Measurements from ENCODE around the gene ERO1B.
"Not testable (repeated sequence)": the region's sequence is repeated elsewhere in the genome, so short reads cannot be mapped to it uniquely, and the experiment has no call there.

ERO1B gene

GRCh38 chr1:236247286-236247685, 34.5 kb downstream of the ERO1B start:
- no peak for DNase-seq

DNA sequence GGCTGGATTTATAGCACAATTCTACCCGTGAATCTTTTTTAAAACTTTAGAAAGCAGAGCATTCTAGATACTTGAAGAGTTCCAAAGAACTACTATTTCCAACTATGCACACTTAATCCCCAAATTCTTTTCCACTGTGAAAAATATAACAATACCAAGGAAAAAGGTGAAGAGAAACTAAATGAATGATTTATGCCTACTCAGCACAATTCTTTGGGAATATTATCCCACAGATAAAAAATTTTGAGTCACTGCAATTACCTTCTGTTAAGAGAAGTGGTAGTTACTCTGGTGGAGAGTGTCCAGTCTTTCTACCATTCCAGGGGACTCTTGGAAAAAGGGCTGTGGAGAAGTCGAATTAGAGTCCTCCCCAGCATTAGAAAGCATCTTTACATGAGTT, 39.2 kb downstream of the ERO1B start:
- no peak for DNase-seq

- DNase-seq, result no peak
These were observed 41.1 kb downstream of the ERO1B start for GRCh38 chr1:236240675-236241074.

- no peak for DNase-seq
These were observed 42.6 kb downstream of the ERO1B start for GRCh38 chr1:236239092-236239585.

GRCh38 chr1:236235116-236235515, 46.6 kb downstream of the ERO1B start:
- no peak for DNase-seq

GRCh38 chr1:236228411-236228810, 53.3 kb downstream of the ERO1B start:
- no peak for DNase-seq

GRCh38 chr1:236222632-236223031, 59.1 kb downstream of the ERO1B start:
- DNase-seq, result no peak

GRCh38 chr1:236220473-236220872, 61.3 kb downstream of the ERO1B start:
- no peak for DNase-seq

DNA sequence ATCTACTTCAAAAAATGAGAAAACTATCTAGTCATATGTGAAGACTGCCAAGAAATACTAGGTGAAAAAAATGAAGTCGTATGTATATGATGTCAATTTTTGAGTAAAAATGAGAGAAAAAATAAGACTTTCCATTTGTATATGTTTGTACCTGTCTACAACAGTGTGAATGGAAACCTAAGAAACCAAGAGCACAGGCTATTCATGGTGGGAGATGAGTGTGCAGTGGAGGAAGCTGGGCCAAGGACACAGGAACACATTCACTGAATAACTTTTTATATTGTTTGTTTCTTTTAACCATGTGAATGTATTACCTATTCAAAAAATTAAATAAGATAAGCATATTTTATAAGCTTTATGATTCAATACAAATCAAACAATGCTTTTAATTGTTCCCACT, 67.0 kb downstream of the ERO1B start:
- DNase-seq, result no peak

DNA sequence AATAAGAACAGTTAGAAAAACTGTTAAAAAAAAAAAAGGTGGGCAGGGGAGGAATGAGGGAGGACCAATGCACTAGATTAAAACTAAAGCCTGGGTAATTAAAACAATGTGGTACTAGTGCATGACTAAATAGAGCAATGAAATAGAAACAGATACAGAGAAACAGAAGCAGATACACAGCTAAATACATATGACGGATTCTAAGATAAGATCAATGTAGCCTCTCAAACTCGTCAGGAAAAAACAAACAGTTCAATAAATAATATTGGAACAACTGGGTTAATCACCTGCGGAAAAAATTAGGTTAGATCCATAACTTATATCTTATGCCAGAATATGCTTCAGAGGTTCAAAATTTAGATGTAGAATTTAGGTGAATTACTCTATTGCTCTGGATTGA, 68.2 kb downstream of the ERO1B start:
- DNase-seq, result no peak

DNA sequence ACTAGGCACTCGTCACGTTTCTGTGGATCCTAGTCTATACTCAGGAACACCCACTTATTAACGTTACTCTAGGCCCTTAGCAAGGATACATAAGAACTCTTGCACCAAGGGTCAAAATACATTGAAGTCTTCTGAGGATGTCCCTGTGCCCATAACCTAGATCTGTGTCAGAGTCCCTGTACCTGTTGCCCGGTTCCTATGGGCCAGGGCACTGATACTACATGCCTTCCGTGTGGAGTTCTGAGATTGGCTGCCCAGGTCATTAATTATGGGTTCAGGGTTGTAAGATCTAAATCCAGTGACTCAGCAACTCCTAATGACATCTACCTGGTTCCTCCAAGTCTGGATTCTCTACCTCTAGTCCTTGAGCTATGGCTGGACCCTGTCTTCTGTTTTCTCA, 69.9 kb downstream of the ERO1B start:
- no peak for DNase-seq

GRCh38 chr1:236209713-236210112, 72.0 kb downstream of the ERO1B start:
- DNase-seq, result no peak

DNA sequence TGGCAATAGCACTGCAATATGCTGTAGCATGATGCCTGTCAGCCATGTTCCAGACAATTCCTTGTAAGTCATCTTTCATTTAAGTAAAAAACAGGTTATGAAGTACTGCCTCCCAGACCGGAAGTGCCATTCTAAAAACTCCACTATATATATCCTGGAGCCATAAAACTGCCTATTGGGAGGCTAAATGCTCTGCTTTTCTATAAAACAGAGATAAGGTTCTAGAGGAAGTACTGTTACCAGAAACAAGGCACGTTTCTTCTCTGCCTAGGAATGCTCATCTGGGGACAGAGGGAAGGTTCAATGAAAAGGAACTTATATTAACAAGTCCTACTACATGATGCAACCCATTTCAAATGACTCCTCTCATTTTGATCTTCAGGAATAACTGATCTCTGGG, 72.6 kb downstream of the ERO1B start:
- no peak for DNase-seq

GRCh38 chr1:236207569-236207968, 74.2 kb downstream of the ERO1B start:
- DNase-seq, result no peak

DNA sequence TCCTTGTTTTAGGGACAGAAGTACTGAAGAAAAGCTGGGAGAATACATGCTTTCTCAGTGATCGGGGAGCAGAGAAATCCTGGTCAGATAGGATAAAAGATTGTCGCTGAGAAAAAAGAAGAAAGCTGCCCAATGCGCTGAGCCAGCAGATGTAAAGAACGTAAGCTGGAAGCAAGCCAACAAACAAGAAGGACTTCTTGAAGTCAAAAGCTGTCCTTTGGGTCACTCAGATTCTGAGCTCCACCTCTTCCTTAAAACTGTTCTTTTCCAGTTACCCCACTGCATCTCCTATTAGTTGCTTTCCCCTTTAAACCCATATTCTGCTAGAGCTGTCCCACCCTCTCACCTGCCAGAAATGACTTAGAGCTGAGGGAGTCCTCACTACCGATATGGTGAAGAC, 74.6 kb downstream of the ERO1B start:
- DNase-seq, result peak; percentile 0

DNA sequence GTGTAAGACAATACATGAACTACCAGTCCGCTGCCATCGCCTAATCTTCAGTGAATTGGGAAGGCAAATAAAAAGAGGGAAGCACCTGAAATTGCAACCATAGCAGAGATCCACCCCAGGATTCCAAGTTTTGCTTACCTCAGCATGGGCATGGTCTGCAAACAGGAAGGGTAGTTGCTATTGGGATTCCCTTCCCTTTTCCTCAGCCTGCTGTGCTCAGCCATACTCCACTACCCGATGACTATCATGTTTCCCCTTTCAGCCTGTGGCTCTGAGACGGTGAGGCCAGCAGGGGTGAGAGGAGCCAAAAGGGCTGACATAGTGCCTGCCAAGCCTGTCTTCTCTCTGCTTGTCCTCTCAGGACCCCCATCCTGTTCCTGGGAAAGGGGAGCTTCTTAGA, 75.2 kb downstream of the ERO1B start:
- peak; percentile 30 for DNase-seq

DNA sequence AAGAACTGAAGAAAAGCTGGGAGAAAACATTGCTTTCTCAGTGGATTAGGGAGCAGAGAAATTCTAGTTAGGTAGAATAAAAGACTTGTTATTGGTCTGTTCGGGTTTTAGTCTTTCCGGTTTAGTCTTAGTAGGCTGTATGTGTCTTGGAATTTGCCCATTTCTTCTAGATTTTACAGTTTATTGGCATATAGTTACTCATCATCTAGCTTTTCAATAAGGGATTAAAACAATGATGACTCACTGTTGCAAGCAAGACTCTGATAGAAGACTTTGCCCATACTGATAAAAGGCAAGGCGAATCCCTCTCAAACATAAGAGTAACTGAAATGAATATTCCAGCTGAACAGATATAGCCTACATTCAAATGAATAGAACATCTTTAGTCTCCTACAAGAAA, 77.1 kb downstream of the ERO1B start:
- DNase-seq, result no peak

DNA sequence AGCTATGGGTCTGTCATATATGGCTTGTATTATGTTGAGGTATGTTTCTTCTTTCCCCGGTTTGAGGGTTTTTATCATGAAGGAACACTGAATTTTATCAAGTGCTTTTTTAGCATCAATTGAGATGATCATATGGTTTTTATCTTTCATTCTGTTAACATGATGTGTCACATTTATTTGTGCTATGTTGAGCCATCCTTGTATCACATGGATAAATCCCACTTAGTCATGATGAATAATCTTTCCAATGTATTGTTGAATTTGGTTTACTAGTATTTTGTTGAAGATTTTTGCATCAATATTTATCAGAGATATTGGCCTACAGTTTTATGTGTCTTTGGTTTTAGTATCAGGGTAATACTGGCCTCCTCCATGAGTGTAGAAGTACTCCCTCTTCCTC, 77.7 kb downstream of the ERO1B start:
- no peak for DNase-seq

- no peak for DNase-seq
These were observed 80.0 kb downstream of the ERO1B start for GRCh38 chr1:236201786-236202185.

GRCh38 chr1:236200925-236201324, 80.8 kb downstream of the ERO1B start:
- no peak for DNase-seq

DNA sequence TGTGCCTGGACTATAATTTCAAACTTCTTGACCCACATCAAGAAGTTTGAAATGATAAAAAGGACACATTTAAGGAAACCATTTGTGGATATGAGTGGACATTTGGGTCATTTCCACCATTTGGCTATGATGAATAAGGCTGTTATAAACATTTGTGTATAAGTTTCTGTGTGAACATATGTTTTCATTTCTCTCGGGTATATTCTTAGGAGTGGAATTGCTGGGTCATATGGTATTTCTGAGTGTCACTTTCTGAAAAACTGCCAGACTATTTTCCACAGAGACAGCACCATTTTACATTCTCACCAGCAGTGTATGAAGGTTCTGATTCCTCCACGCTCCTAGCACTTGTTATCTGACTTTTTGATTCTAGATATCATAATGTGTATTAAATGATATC, 88.6 kb downstream of the ERO1B start:
- DNase-seq, result no peak

DNA sequence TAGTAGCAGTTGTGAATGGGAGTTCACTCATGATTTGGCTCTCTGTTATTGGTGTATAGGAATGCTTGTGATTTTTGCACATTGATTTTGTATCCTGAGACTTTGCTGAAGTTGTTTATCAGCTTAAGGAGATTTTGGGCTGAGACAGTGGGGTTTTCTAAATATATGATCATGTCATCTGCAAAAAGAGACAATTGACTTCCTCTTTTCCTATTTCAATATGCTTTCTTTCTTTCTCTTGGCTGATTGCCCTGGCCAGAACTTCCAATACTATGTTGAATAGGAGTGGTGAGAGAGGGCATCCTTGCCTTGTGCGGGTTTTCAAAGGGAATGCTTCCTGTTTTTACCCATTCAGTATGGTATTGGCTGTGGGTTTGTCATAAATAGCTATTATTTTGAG, 93.7 kb downstream of the ERO1B start:
- not testable (repeated sequence) for DNase-seq

GRCh38 chr1:236186471-236186870, 95.3 kb downstream of the ERO1B start:
- not testable (repeated sequence) for DNase-seq

- no peak for DNase-seq
These were observed 96.1 kb downstream of the ERO1B start for GRCh38 chr1:236185687-236186086.

DNA sequence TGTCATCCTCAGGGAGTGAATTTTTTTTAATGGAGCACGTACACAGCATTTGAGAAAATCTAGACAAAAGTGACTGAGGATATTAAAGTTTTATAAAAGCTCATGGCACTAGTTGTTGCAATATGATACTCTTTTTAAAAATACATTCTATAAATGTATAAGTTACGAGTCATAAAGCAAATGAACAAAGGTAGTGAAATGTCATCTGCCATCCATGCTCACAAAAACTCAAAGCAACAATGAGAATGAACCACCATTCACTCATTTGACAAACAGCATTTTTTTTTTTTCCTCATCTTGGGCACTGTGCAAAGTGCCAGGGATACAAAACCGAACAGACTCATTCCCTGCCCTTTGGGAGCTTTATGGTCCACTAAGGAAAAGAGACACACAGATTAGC, 100.7 kb downstream of the ERO1B start:
- DNase-seq, result no peak

DNA sequence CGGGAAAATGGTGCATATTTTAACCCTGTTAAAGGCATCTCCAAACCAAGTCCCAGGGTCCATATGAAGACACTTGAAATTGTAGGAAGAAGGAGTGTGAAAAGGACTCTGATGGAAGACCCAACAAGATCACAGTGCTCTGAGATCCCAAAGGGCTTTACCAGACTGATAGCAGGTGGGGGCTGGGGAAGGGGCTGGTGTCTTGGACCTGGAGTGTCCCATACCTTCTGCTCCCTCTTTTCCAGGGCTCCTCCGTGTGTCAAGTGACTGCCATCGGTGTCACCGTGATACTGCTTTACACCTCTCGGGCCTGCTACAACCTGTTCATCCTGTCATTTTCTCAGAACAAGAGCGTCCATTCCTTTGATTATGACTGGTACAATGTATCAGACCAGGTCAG, 102.1 kb downstream of the ERO1B start:
- DNase-seq, result no peak
